22Rv1 (cell line): ENCODE results near the gene PAQR5.

Source experiments
- ZFX ChIP-seq: fragments of 450-650 bp; IDR thresholded peaks from 2 replicates; pipeline ENCODE4 v1.6.1; 2017; ENCODE audit warnings: antibody characterized with exemption, borderline replicate concordance
- TF ChIP-seq, protein P1 (sequence below): fragments of 450-650 bp; IDR thresholded peaks from 2 replicates; pipeline ENCODE4 v1.5.1; 2017; ENCODE audit warnings: mild to moderate bottlenecking

DNA sequence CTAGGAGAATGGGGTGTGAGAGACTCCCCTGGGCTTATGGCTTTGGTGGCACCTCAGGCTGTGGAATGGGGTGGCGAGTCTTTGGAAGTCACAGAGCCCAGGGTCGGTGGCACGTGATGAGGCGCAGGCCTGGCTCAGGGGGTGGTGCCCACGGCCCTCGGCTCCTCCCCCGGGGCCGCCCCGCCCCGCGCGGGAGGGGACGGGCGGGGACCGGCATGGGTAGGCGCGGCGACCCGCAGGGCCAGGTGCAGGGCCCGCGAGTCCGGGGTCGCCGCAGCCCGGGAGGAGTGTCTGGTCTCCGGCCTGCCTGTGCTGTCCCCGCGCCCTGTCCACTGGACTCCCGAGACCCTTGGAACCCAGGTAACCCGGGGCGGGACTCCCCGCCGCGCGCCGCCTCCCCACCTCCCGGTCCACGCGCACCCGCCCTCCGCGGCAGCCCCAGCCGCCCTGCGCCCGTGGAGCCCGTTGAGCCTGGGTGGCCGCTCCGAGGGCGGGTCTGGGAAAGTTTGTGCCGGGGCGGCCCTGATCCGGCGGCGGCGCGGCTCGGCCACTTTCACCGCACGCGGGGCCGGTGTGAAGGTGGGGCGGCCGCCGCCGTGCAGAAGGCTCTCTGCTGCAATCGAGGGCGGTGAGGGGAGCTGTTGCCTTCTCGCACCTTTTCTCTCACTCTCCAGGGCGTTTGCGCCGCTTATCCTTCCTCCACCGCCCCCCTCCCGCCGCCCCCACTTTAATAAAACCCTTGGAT lies at the start of gene PAQR5:
- TF ChIP-seq, protein P1, sequence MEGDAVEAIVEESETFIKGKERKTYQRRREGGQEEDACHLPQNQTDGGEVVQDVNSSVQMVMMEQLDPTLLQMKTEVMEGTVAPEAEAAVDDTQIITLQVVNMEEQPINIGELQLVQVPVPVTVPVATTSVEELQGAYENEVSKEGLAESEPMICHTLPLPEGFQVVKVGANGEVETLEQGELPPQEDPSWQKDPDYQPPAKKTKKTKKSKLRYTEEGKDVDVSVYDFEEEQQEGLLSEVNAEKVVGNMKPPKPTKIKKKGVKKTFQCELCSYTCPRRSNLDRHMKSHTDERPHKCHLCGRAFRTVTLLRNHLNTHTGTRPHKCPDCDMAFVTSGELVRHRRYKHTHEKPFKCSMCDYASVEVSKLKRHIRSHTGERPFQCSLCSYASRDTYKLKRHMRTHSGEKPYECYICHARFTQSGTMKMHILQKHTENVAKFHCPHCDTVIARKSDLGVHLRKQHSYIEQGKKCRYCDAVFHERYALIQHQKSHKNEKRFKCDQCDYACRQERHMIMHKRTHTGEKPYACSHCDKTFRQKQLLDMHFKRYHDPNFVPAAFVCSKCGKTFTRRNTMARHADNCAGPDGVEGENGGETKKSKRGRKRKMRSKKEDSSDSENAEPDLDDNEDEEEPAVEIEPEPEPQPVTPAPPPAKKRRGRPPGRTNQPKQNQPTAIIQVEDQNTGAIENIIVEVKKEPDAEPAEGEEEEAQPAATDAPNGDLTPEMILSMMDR = no peak
- TF ChIP-seq ZFX = no peak
